ENCODE measurements around the gene ATCAY. TPM values are rescaled to one million over a fixed set of nuclear protein-coding genes. Genes with fewer than 3 reads are reported as not detected.

ATCAY gene
- polyA plus RNA-seq, 2 of the 4 experiments (the other 2 are of a cell fraction), result 0.06 TPM; not detected in 1

GRCh38 chr19:3836887-3837286, 43.6 kb upstream of the ATCAY start:
- H3K27ac ChIP-seq, result no peak overlapping the region
- DNase-seq (ENCODE audit: low read depth in 1 of 2, low spot score in 1 of 2), result no peak
- ATAC-seq, result no peak
- H3K4me1 ChIP-seq, result no peaks in the 10 kb centered on the region
- FAIRE-seq, result no peak
- no peaks in the 10 kb centered on the region for H3K9me3 ChIP-seq
- CTCF ChIA-PET, result interaction anchor here (4.1 kb wide), 1 partner anchor 15 kb away, joined by 21 read pairs; no protein-coding TSS in a partner anchor
- TF ChIP-seq CBX8 (IDR thresholded peaks at IDR 0.05) (no peak), BHLHE40 (IDR thresholded peaks at IDR 0.05; ENCODE audit: low read depth, low read length) (no peak), ZSCAN20 (CRISPR knock-in tag; IDR thresholded peaks at IDR 0.05) (no peak), BCL3 (IDR thresholded peaks at IDR 0.05) (no peak), MYC (IDR thresholded peaks at IDR 0.05; ENCODE audit: borderline replicate concordance, low read length) (no peak), RNF2 (IDR thresholded peaks at IDR 0.05; ENCODE audit: borderline replicate concordance, low read depth) (no peak), HOXA7 (CRISPR knock-in tag; IDR thresholded peaks at IDR 0.05) (no peak), MAZ (IDR thresholded peaks at IDR 0.05; ENCODE audit: borderline replicate concordance, low read depth, low read length) (no peak), POLR2AphosphoS2 (conservative IDR thresholded peaks at IDR 0.05; ENCODE audit: low read length) (no peak), ZC3H11A (IDR thresholded peaks at IDR 0.05) (no peak), NFE2L2 (conservative IDR thresholded peaks at IDR 0.05; ENCODE audit: low read length) (no peak), ZNF302 (CRISPR knock-in tag; IDR thresholded peaks at IDR 0.05) (no peak), CHD4 (IDR thresholded peaks at IDR 0.05; ENCODE audit: borderline replicate concordance) (no peak), RARB (CRISPR knock-in tag; IDR thresholded peaks at IDR 0.05) (no peak), CHD2 (IDR thresholded peaks at IDR 0.05; ENCODE audit: low read length, partially characterized antibody) (no peak), FOSB (CRISPR knock-in tag; IDR thresholded peaks at IDR 0.05) (no peak), EP300 (IDR thresholded peaks at IDR 0.05) (no peak), RFX5 (IDR thresholded peaks at IDR 0.05) (no peak)
- H3K4me2 ChIP-seq, result no peak overlapping the region
- 54% methylated on average over 6 of the region's 6 CpGs for WGBS (ENCODE audit: missing lambda C conversion rate)
- no peak overlapping the region for H3K4me3 ChIP-seq
- POLR2A ChIA-PET, result no interaction called here

GRCh38 chr19:3837332-3837731, 43.2 kb upstream of the ATCAY start:
- ChIA-PET POLR2A (no interaction called here), CTCF (no interaction called here)
- DNase-seq (ENCODE audit: low read depth in 1 of 2, low spot score in 1 of 2) (no peak), ATAC-seq (no peak), FAIRE-seq (no peak)
- Histone ChIP-seq H3K4me1 (no peaks in the 10 kb centered on the region), H3K9me3 (no peaks in the 10 kb centered on the region), H3K4me2 (no peak overlapping the region), H3K4me3 (no peak overlapping the region), H3K27ac (no peak overlapping the region)
- TF ChIP-seq ZSCAN20 (CRISPR knock-in tag; IDR thresholded peaks at IDR 0.05), result no peak
- TF ChIP-seq JUN (IDR thresholded peaks at IDR 0.05), result no peak
- no peak for TF ChIP-seq HDAC2 (IDR thresholded peaks at IDR 0.05)
- no peak for TF ChIP-seq FOXS1 (CRISPR knock-in tag; IDR thresholded peaks at IDR 0.05)
- TF ChIP-seq POLR2A (IDR thresholded peaks at IDR 0.05; ENCODE audit: low read length), result no peak
- 71% methylated on average over 17 of the region's 17 CpGs for WGBS (ENCODE audit: missing lambda C conversion rate)

GRCh38 chr19:3837922-3838321, 42.6 kb upstream of the ATCAY start:
- ATAC-seq, result no peak
- Histone ChIP-seq H3K27ac (no peak overlapping the region), H3K9me3 (no peaks in the 10 kb centered on the region), H3K4me2 (no peak overlapping the region), H3K4me3 (no peak overlapping the region), H3K4me1 (no peaks in the 10 kb centered on the region)
- WGBS (ENCODE audit: missing lambda C conversion rate), result 84% methylated on average over 19 of the region's 19 CpGs
- CTCF ChIA-PET, result no interaction called here
- no peak for DNase-seq (ENCODE audit: low read depth in 1 of 2, low spot score in 1 of 2)
- FAIRE-seq, result no peak
- POLR2A ChIA-PET, result no interaction called here
- TF ChIP-seq EHF (CRISPR knock-in tag; IDR thresholded peaks at IDR 0.05) (no peak), MAX (IDR thresholded peaks at IDR 0.05) (no peak), ZSCAN20 (CRISPR knock-in tag; IDR thresholded peaks at IDR 0.05) (no peak), MAZ (IDR thresholded peaks at IDR 0.05; ENCODE audit: borderline replicate concordance, low read depth, low read length) (no peak), FOXS1 (CRISPR knock-in tag; IDR thresholded peaks at IDR 0.05) (no peak), TFCP2L1 (CRISPR knock-in tag; IDR thresholded peaks at IDR 0.05) (no peak), CTCF (IDR thresholded peaks at IDR 0.05) (no peak), JUNB (IDR thresholded peaks at IDR 0.05) (no peak), RARB (CRISPR knock-in tag; IDR thresholded peaks at IDR 0.05) (no peak), RNF2 (IDR thresholded peaks at IDR 0.05; ENCODE audit: borderline replicate concordance, low read depth) (no peak), BHLHE40 (IDR thresholded peaks at IDR 0.05; ENCODE audit: low read depth, low read length) (no peak), REST (IDR thresholded peaks at IDR 0.05) (no peak), HES2 (IDR thresholded peaks at IDR 0.05) (no peak), MYC (IDR thresholded peaks at IDR 0.05; ENCODE audit: borderline replicate concordance, low read length) (no peak)

Data from A549 (cell line).